HG02973 (cell line): ENCODE measurements around the gene LMF1.

Experiments used
- ATAC-seq: cut with Tn5 transposase; IDR thresholded peaks from one replicate; pipeline ENCODE4 v1.9.1; 2021; ENCODE audit warnings: moderate library complexity; ENCODE audit not compliant: unreplicated experiment

Gene LMF1

GRCh38 chr16:986411-986810 lies 15.6 kb upstream of the LMF1 start:
- no peak for ATAC-seq

GRCh38 chr16:985646-986400 lies 15.0 kb upstream of the LMF1 start:
- ATAC-seq: no peak

GRCh38 chr16:984736-985636 lies 14.2 kb upstream of the LMF1 start:
- ATAC-seq: no peak

- no peak for ATAC-seq
Observed at GRCh38 chr16:984121-984694, 13.4 kb upstream of the LMF1 start.

- ATAC-seq: no peak
Observed at GRCh38 chr16:983044-984030, 12.6 kb upstream of the LMF1 start.

- ATAC-seq: no peak
Observed at GRCh38 chr16:982145-983043, 11.6 kb upstream of the LMF1 start.

- ATAC-seq: no peak
Observed at GRCh38 chr16:981695-982144, 10.9 kb upstream of the LMF1 start, which contains the start of gene SOX8. Gene SOX8, plus strand, starts transcription at chr16:981770. Its CDS starts 153 bp downstream, at chr16:981923.

- ATAC-seq: no peak
Observed at GRCh38 chr16:980595-980854, 9.7 kb upstream of the LMF1 start.

GRCh38 chr16:979859-980594 lies 9.2 kb upstream of the LMF1 start:
- no peak for ATAC-seq

GRCh38 chr16:979147-979546 lies 8.4 kb upstream of the LMF1 start:
- ATAC-seq: no peak

- no peak for ATAC-seq
Observed at GRCh38 chr16:978403-978802, 7.6 kb upstream of the LMF1 start.

- no peak for ATAC-seq
Observed at GRCh38 chr16:977896-978295, 7.1 kb upstream of the LMF1 start.

GRCh38 chr16:977081-977701 lies 6.4 kb upstream of the LMF1 start:
- no peak for ATAC-seq

GRCh38 chr16:976389-976931 lies 5.7 kb upstream of the LMF1 start:
- ATAC-seq: no peak

GRCh38 chr16:975291-975690 lies 4.5 kb upstream of the LMF1 start:
- ATAC-seq: no peak

GRCh38 chr16:974611-975261 lies 4.0 kb upstream of the LMF1 start:
- no peak for ATAC-seq

- ATAC-seq: no peak
Observed at GRCh38 chr16:974001-974601, 3.3 kb upstream of the LMF1 start.
